Measurements from ENCODE around the gene PIPOX. TPM values are rescaled to one million over a fixed set of nuclear protein-coding genes. Genes with fewer than 3 reads are reported as not detected.

The PIPOX gene
- polyA plus RNA-seq, 5 donors, result 1.5 to 2.1 (median 1.8) TPM

- no peak for DNase-seq
Observed at GRCh38 chr17:29095439-29095838, 52.5 kb downstream of the PIPOX start.

- DNase-seq, result no peak
Observed at GRCh38 chr17:29096094-29096493, 53.2 kb downstream of the PIPOX start.

DNA sequence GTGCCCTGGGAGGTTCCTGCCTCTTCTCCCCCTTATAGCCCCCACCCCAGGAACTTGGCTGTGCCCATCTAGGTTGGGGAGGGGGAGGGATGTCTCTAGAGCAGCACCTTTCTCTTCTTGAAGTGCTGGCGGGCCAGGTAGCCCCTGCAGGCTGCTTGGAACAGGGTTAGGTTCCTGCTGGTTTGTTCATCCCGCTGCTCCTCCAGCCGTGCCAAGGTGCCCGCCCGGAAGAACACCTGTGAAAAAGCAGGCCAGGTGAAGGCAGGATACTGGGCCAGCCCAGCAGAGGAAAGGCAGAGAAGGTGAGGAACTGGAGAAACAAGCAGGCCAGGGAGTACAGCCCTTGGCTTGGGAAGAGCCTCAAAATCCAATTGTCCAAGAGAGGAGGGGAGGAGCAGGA, 56.6 kb downstream of the PIPOX start:
- DNase-seq, result no peak

GRCh38 chr17:29100296-29100695, 57.4 kb downstream of the PIPOX start:
- DNase-seq, result no peak

- DNase-seq, result no peak
Observed at GRCh38 chr17:29102046-29102445, 59.1 kb downstream of the PIPOX start.

DNA sequence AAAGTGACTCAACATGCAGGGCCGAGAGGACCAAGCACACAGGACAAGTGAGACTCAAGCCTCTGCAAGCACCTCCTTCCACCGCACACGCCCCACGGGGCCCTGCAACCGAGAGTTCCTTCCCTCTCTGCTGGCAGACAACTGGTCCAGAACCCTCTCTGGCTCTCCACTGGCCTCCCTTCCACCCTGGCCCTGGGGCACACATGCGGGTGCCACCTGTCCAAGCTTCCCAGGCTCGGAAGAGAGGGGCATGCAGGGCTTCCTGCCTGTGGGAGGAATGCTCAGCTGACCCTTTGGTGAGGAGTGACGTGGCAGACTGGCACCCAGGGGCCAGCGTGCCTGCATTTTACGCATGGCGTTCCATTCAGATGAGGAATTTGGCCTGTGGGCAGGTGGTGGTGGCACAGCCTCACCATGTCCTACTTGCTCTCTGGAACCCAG, 59.8 kb downstream of the PIPOX start:
- no peak for DNase-seq

GRCh38 chr17:29103341-29103740, 60.4 kb downstream of the PIPOX start:
- no peak for DNase-seq

Other genes with a start within 250 kb of the PIPOX start
- gene FAM222B, start 200.4 kb upstream of the PIPOX start, polyA plus RNA-seq (ENCODE audit: insufficient read depth in 1 of 5, insufficient read length in 5 of 5, low replicate concordance in 1 of 5), result 10 to 100 TPM; 15.5 to 22.3 (median 17.5) TPM
- 10 to 100 TPM; 60.7 to 78.6 (median 68.4) TPM for gene ERAL1, start 188.1 kb upstream of the PIPOX start, polyA plus RNA-seq (ENCODE audit: insufficient read depth in 1 of 5, insufficient read length in 5 of 5, low replicate concordance in 1 of 5)
- gene FLOT2, start 145.4 kb upstream of the PIPOX start, polyA plus RNA-seq (ENCODE audit: insufficient read depth in 1 of 5, insufficient read length in 5 of 5, low replicate concordance in 1 of 5), result 10 to 100 TPM; 60.5 to 89.2 (median 72.7) TPM
- 1 to 10 TPM; 5.6 to 8.7 (median 6.8) TPM for gene DHRS13, start 140.1 kb upstream of the PIPOX start, polyA plus RNA-seq (ENCODE audit: insufficient read depth in 1 of 5, insufficient read length in 5 of 5, low replicate concordance in 1 of 5)
- 10 to 100 TPM; 42.7 to 61.2 (median 57.0) TPM for gene PHF12, start 91.6 kb upstream of the PIPOX start, polyA plus RNA-seq (ENCODE audit: insufficient read depth in 1 of 5, insufficient read length in 5 of 5, low replicate concordance in 1 of 5)
- under 1 TPM; 0.35 to 0.64 (median 0.59) TPM for gene SEZ6, start 37.1 kb upstream of the PIPOX start, polyA plus RNA-seq (ENCODE audit: insufficient read depth in 1 of 5, insufficient read length in 5 of 5, low replicate concordance in 1 of 5)
- 10 to 100 TPM; 34.2 to 45.8 (median 38.0) TPM for gene MYO18A, start 137.3 kb downstream of the PIPOX start, polyA plus RNA-seq (ENCODE audit: insufficient read depth in 1 of 5, insufficient read length in 5 of 5, low replicate concordance in 1 of 5)
- gene CRYBA1, start 203.7 kb downstream of the PIPOX start, polyA plus RNA-seq (ENCODE audit: insufficient read depth in 1 of 5, insufficient read length in 5 of 5, low replicate concordance in 1 of 5), result not detected